HepG2 (cell line): ENCODE measurements around the gene TNNT3. TPM values are rescaled to one million over a fixed set of nuclear protein-coding genes. Genes with fewer than 3 reads are reported as not detected.
A peak's percentile ranks its signal among the peaks of the same experiment; 100 is the strongest.

Experiments used
- ATAC-seq: fragments of 200-7000 bp; cut with Tn5 transposase; 3 replicates; pipeline ENCODE4 v1.9.1; 2020; ENCODE audit warnings: mild to moderate bottlenecking, moderate library complexity
- BruUV-seq: library from RNA; stranded (reverse); fragments of 400-500 nt; replicated peaks from 2 replicates; lab custom pipeline; 2021; lab: Mats Ljungman, UMichigan
- CTCF ChIA-PET: fragments of 300-600 bp; formaldehyde crosslinking; extraction: SDS; loops from one replicate; lab custom pipeline; 2021; ENCODE audit warnings: low total read pairs, inconsistent platforms, low intra/inter-chr PET ratio; lab: Yijun Ruan, JAX
- POLR2A ChIA-PET: fragments of 350-600 bp; sonication (Branson Sonifier 250); formaldehyde crosslinking; loops from one replicate; lab custom pipeline; 2020; ENCODE audit warnings: antibody characterized with exemption, inconsistent platforms; lab: Yijun Ruan, JAX
- DNase-seq: peaks from one replicate; pipeline ENCODE4 v3.0.0-alpha.2; 2015; ENCODE audit warnings: low spot score
- FAIRE-seq: peaks from 3 replicates; lab custom pipeline; 2011; peaks lifted over from hg19 to GRCh38; lab: Jason Lieb, UNC
- H2AFZ ChIP-seq: one replicate; pipeline ENCODE4 v1.6.1; 2011; ENCODE audit warnings: low read length, inconsistent platforms
- H3K27ac ChIP-seq: fragments of 300-600 bp; 3 replicates; pipeline ENCODE4 v1.8.0; 2011; ENCODE audit warnings: mixed run types, mild to moderate bottlenecking, mixed read lengths, low read length, inconsistent platforms; ENCODE audit not compliant: insufficient read depth; ENCODE audit errors: extremely low read length
- H3K27me3 ChIP-seq, 2 experiments: fragments of 200-600 bp in 1 of 2; 2 replicates in 1 of 2; 3 replicates in 1 of 2; pipeline versions ENCODE4 v1.6.0 to v1.8.0; 2011; ENCODE audit warnings: low read length in 2 of 2, mild to moderate bottlenecking in 2 of 2, moderate library complexity in 2 of 2, inconsistent platforms in 1 of 2; ENCODE audit not compliant: insufficient read depth in 2 of 2, control insufficient read depth in 1 of 2
- H3K36me3 ChIP-seq, 2 experiments: fragments of 200-600 bp in 1 of 2; replicated peaks in 1 of 2; 2 replicates in 1 of 2; 3 replicates in 1 of 2; pipeline versions ENCODE4 v1.5.1 to v1.8.0; 2011; ENCODE audit warnings: low read length in 2 of 2, inconsistent platforms in 1 of 2; ENCODE audit not compliant: insufficient read depth in 2 of 2, control insufficient read depth in 1 of 2
- H3K4me1 ChIP-seq: 2 replicates; pipeline ENCODE4 v1.5.1; 2012; ENCODE audit warnings: low read length, inconsistent platforms; ENCODE audit not compliant: insufficient read depth
- H3K4me2 ChIP-seq: 2 replicates; pipeline ENCODE4 v1.6.0; 2011; ENCODE audit warnings: low read depth, low read length, inconsistent platforms
- H3K4me3 ChIP-seq, 3 experiments: fragments of 200-600 bp in 1 of 3; sonication (generic), shearing (Covaris generic) in 1 of 3; replicated peaks in 1 of 3; 2 replicates each; pipeline ENCODE4 v1.5.1; 2011 to 2016; ENCODE audit warnings: low read length in 3 of 3, inconsistent platforms in 2 of 3, low read depth in 2 of 3, mild to moderate bottlenecking in 2 of 3, control low read depth in 1 of 3, mixed read lengths in 1 of 3; ENCODE audit not compliant: insufficient read depth in 1 of 3
- H3K79me2 ChIP-seq: one replicate; pipeline ENCODE4 v1.6.1; 2011; ENCODE audit warnings: low read length, inconsistent platforms; ENCODE audit not compliant: insufficient read depth
- H3K9ac ChIP-seq: 2 replicates; pipeline ENCODE4 v1.6.0; 2011; ENCODE audit warnings: mild to moderate bottlenecking, low read depth, low read length, inconsistent platforms; ENCODE audit not compliant: insufficient read depth
- H3K9me3 ChIP-seq: 2 replicates; pipeline ENCODE4 v1.5.1; 2012; ENCODE audit warnings: mild to moderate bottlenecking, low read length
- H4K20me1 ChIP-seq: 2 replicates; pipeline ENCODE4 v1.6.0; 2011; ENCODE audit warnings: inconsistent platforms, mild to moderate bottlenecking, low read length, moderate library complexity; ENCODE audit not compliant: insufficient read depth
- NR0B2 ChIP-seq: sonication (generic); formaldehyde crosslinking; IDR thresholded peaks from 2 replicates; pipeline ENCODE4 v1.4.0; 2020; ENCODE audit warnings: mild to moderate bottlenecking, missing genetic modification reagents
- RELA ChIP-seq: sonication (generic); formaldehyde crosslinking; IDR thresholded peaks from 2 replicates; pipeline ENCODE4 v1.4.0; 2020; ENCODE audit warnings: missing genetic modification reagents
- ZKSCAN5 ChIP-seq: sonication (generic); formaldehyde crosslinking; IDR thresholded peaks from 2 replicates; pipeline ENCODE4 v1.5.1; 2020; ENCODE audit warnings: mild to moderate bottlenecking, missing genetic modification reagents
- ZNF407 ChIP-seq: sonication (generic); formaldehyde crosslinking; IDR thresholded peaks from one replicate; pipeline ENCODE4 v1.5.1; 2020; ENCODE audit warnings: mild to moderate bottlenecking, missing genetic modification reagents; ENCODE audit errors: not compliant biosample characterization
- ZNF619 ChIP-seq: sonication (generic); formaldehyde crosslinking; IDR thresholded peaks from 2 replicates; pipeline ENCODE4 v1.4.0; 2020; ENCODE audit warnings: mild to moderate bottlenecking, missing genetic modification reagents
- WGBS: methylation state at CpG from one replicate; pipeline ENCODE4 v1.1.6; 2017; ENCODE audit warnings: low lambda C conversion rate; 5-methylcytosine and 5-hydroxymethylcytosine counted together
- in situ Hi-C: cut with HindIII; loops from 2 replicates; pipeline ENCODE4 v1.10.0; 2017; ENCODE audit warnings: low pct_unique_long_range_greater_than_20kb; ENCODE audit not compliant: extremely low pct_ligation_motif_present
- intact Hi-C: fragments of 100-400 bp; cut with micrococcal nuclease; formaldehyde crosslinking; loops from one replicate; pipeline ENCODE4 v1.10.0; 2022; ENCODE audit not compliant: unreplicated experiment
- polyA plus RNA-seq, 8 experiments: library from polyadenylated mRNA; depleted of rRNA in 3 of 8; stranded (reverse) in 7 of 8; unstranded in 1 of 8; fragments of >200 nt; fragmentation: Illumina TruSeq in 4 of 8; extraction: Trizol in 4 of 8; gene quantifications; 2 replicates each; pipeline versions ENCODE4 v1.2.1 to v1.2.3, GENCODE V29; 2011 to 2016; ENCODE audit warnings: low read depth in 4 of 8, missing spikeins in 1 of 8, mixed read lengths in 1 of 8; ENCODE audit not compliant: insufficient read depth in 1 of 8
- total RNA-seq, 5 experiments: library from RNA; depleted of rRNA; stranded (reverse); fragments of >200 nt; fragmentation: Illumina TruSeq; extraction: Trizol; gene quantifications; 2 replicates each; pipeline ENCODE4 v1.2.3, GENCODE V29; 2016; ENCODE audit warnings: low read depth in 1 of 5
- TF ChIP-seq, protein P1 (sequence below): sonication (generic); formaldehyde crosslinking; IDR thresholded peaks from 2 replicates; pipeline ENCODE4 v1.4.0; 2020; ENCODE audit warnings: missing genetic modification reagents, borderline replicate concordance

TNNT3 gene
- total and polyA plus RNA-seq, 2 of the 13 experiments (the other 11 are each of a cell fraction or from before 2014, with no cell fraction given): not detected

DNA sequence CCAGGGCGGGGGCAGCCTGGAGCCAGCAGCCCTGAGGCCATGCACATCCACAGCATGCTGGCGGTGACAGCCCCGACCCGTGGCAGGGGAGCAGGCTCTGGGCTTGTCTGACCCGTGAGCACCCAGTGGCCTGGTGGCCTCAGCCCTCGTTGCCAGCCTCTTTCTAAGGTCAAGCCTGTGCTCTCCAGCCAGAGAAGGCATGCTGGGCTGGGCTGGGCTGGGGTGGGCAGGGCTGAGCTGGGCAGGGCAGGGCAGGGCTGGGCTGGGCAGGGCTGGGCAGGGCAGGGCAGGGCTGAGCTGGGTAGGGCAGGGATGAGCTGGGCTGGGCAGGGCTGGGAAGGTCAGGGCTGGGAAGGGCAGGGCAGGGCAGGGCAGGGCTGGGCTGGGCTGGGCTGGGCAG, 67.5 kb downstream of the TNNT3 start (continued):
- TF ChIP-seq, protein P1, sequence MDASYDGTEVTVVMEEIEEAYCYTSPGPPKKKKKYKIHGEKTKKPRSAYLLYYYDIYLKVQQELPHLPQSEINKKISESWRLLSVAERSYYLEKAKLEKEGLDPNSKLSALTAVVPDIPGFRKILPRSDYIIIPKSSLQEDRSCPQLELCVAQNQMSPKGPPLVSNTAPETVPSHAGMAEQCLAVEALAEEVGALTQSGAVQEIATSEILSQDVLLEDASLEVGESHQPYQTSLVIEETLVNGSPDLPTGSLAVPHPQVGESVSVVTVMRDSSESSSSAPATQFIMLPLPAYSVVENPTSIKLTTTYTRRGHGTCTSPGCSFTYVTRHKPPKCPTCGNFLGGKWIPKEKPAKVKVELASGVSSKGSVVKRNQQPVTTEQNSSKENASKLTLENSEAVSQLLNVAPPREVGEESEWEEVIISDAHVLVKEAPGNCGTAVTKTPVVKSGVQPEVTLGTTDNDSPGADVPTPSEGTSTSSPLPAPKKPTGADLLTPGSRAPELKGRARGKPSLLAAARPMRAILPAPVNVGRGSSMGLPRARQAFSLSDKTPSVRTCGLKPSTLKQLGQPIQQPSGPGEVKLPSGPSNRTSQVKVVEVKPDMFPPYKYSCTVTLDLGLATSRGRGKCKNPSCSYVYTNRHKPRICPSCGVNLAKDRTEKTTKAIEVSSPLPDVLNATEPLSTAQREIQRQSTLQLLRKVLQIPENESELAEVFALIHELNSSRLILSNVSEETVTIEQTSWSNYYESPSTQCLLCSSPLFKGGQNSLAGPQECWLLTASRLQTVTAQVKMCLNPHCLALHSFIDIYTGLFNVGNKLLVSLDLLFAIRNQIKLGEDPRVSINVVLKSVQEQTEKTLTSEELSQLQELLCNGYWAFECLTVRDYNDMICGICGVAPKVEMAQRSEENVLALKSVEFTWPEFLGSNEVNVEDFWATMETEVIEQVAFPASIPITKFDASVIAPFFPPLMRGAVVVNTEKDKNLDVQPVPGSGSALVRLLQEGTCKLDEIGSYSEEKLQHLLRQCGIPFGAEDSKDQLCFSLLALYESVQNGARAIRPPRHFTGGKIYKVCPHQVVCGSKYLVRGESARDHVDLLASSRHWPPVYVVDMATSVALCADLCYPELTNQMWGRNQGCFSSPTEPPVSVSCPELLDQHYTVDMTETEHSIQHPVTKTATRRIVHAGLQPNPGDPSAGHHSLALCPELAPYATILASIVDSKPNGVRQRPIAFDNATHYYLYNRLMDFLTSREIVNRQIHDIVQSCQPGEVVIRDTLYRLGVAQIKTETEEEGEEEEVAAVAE (CRISPR knock-in tag): no peak

DNA sequence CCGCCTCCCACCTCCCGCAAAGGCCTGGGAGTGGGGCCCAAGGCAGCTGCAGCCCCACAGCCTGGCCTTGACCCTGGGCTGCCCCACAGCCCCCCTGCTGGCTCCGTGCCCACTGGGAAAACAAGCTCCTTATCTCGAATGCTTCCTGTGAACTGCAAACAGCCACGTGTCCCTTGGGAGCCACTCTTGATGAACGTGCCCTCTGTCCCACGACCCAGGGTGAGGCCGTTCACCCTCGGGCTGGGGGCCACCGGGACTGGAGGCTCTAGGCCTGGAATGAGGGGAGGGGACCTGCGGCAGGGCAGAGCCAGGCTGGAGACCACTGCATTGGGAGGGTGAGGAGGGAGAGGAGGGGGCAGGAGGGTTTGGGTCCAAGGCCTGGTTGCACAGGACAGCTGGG, 68.7 kb downstream of the TNNT3 start:
- Histone ChIP-seq H3K79me2 (no peaks in the 10 kb centered on the region), H3K4me1 (no peaks in the 10 kb centered on the region), H3K9me3 (no peaks in the 10 kb centered on the region), H3K36me3 (no peaks in the 10 kb centered on the region), H3K27ac (no peak overlapping the region), H4K20me1 (no peaks in the 10 kb centered on the region), H2AFZ (no peak overlapping the region), H3K9ac (no peak overlapping the region), H3K4me2 (no peak overlapping the region), H3K4me3 (no peak overlapping the region), H3K27me3 (no peaks in the 10 kb centered on the region)
- DNase-seq (no peak), FAIRE-seq (peak; percentile 96), ATAC-seq (peak; percentile 49)
- no CpG with 5 or more reads among the region's 11 CpGs for WGBS
- in situ Hi-C loops: no loop called here
- BruUV-seq: no TSS peak
- ChIA-PET POLR2A (interaction anchor here (0.7 to 15.1 kb wide), 42 partner anchors 9 to 744 kb away, joined by 3 to 720 read pairs (median 6); partner anchors contain the start of genes H19, IGF2, MRPL23 and SYT8), CTCF (no interaction called here)
- intact Hi-C loops: no loop called here
- TF ChIP-seq NR0B2 (CRISPR knock-in tag) (no peak), RELA (CRISPR knock-in tag) (no peak), ZKSCAN5 (CRISPR knock-in tag) (no peak), ZNF619 (CRISPR knock-in tag) (no peak), ZNF407 (CRISPR knock-in tag) (no peak)
